Tibial nerve (tissue), 4 donors: Measurements from ENCODE around the gene MAGI3. TPM values are rescaled to one million over a fixed set of nuclear protein-coding genes. Genes with fewer than 3 reads are reported as not detected.
"Not testable (repeated sequence)": the region's sequence is repeated elsewhere in the genome, so short reads cannot be mapped to it uniquely, and the experiment has no call there.

Source experiments
- DNase-seq, 2 donors: peaks; one replicate each; pipeline ENCODE4 v3.0.0-alpha.2; 2019; ENCODE audit warnings: low spot score in 2 of 2
- H3K27ac ChIP-seq, 4 donors: fragments of 200-600 bp; sonication (generic) in 3 of 4; one replicate each; pipeline ENCODE4 v1.5.1; 2017 to 2019; ENCODE audit warnings: mild to moderate bottlenecking in 1 of 4
- H3K27me3 ChIP-seq, 2 donors: fragments of 200-600 bp; sonication (generic) in 1 of 2; one replicate each; pipeline versions ENCODE4 v1.5.1 to v1.6.0; 2017 to 2019
- H3K36me3 ChIP-seq, 3 donors: fragments of 200-600 bp; sonication (generic); one replicate each; pipeline ENCODE4 v1.5.1; 2018 to 2019
- H3K4me1 ChIP-seq, 4 donors: fragments of 200-600 bp; sonication (generic) in 3 of 4; one replicate each; pipeline ENCODE4 v1.5.1; 2017 to 2019
- H3K4me3 ChIP-seq, 4 donors: fragments of 200-600 bp; sonication (generic) in 3 of 4; one replicate each; pipeline ENCODE4 v1.5.1; 2017 to 2019; ENCODE audit warnings: mild to moderate bottlenecking in 1 of 4, moderate library complexity in 1 of 4
- H3K9me3 ChIP-seq, 4 donors: fragments of 200-600 bp; sonication (generic) in 3 of 4; one replicate each; pipeline ENCODE4 v1.5.1; 2017 to 2019
- EP300 ChIP-seq, 2 donors: sonication (generic); formaldehyde crosslinking; IDR thresholded peaks; one replicate each; pipeline ENCODE4 v1.6.1; 2017; ENCODE audit warnings: antibody characterized with exemption in 2 of 2, mild to moderate bottlenecking in 1 of 2
- POLR2A ChIP-seq, 2 donors: fragments of 450-650 bp; IDR thresholded peaks; one replicate each; pipeline ENCODE4 v1.6.1; 2017; ENCODE audit warnings: antibody characterized with exemption in 2 of 2, mild to moderate bottlenecking in 2 of 2, moderate library complexity in 2 of 2
- WGBS, 2 donors: methylation state at CpG; one replicate each; pipeline ENCODE4 v1.1.5; 2018; 5-methylcytosine and 5-hydroxymethylcytosine counted together
- total RNA-seq, 4 donors: library from RNA; depleted of rRNA; stranded (reverse); fragments of >200 nt; gene quantifications; one replicate each; pipeline ENCODE4 v1.1.0, GENCODE V29; 2016
- TF ChIP-seq, protein P1 (sequence below), 5 experiments: fragments of 200-600 bp in 3 of 5; fragments of 450-650 bp in 2 of 5; sonication (generic) in 3 of 5; IDR thresholded peaks; one replicate each; pipeline ENCODE4 v1.5.1; 2016 to 2019; ENCODE audit warnings: antibody characterized with exemption in 5 of 5, mild to moderate bottlenecking in 3 of 5, moderate library complexity in 2 of 5

MAGI3 gene
- total RNA-seq, 4 donors from 2014 or later: 15.7 to 23.3 (median 19.4) TPM

DNA sequence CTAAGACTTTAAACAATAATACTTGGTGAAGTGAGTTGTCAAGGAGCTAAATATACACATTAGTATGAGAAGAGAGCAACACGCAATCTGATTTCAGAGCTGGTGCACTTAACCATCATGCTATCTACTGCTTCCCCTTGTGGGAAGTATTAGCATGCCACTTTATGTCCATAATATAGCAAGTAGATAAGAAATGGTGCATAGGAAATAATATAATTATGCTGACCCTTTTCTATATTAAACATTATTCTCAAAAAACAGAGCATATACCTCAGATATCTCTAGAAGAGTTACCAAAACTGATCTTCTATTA is 63.4 kb downstream of the MAGI3 start:
- TF ChIP-seq POLR2A (IDR thresholded peaks at IDR 0.05) (no peak), EP300 (IDR thresholded peaks at IDR 0.05) (no peak)
- TF ChIP-seq, protein P1, sequence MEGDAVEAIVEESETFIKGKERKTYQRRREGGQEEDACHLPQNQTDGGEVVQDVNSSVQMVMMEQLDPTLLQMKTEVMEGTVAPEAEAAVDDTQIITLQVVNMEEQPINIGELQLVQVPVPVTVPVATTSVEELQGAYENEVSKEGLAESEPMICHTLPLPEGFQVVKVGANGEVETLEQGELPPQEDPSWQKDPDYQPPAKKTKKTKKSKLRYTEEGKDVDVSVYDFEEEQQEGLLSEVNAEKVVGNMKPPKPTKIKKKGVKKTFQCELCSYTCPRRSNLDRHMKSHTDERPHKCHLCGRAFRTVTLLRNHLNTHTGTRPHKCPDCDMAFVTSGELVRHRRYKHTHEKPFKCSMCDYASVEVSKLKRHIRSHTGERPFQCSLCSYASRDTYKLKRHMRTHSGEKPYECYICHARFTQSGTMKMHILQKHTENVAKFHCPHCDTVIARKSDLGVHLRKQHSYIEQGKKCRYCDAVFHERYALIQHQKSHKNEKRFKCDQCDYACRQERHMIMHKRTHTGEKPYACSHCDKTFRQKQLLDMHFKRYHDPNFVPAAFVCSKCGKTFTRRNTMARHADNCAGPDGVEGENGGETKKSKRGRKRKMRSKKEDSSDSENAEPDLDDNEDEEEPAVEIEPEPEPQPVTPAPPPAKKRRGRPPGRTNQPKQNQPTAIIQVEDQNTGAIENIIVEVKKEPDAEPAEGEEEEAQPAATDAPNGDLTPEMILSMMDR (IDR thresholded peaks at IDR 0.05): no peak
- no peak for DNase-seq

DNA sequence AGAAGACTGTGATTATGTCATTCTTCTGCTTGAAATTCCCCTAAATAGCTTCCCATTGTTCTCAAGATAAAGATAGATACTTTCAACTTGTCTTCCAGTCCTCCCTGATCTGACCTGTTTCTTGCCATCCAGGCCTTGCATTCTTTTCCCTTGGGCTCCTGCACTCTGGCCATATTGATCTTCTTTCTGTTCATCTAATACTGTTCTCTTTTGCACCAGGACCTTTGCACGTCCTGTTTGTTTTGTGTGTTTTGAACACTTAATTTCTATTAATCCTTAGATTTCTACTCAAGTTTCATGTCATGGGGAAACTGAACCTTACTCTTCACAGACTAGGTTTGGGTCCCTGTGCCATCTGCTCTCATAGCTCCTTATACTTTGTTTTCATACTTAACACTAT is 65.1 kb downstream of the MAGI3 start:
- Histone ChIP-seq H3K9me3 (no peaks in the 10 kb centered on the region), H3K4me1 (peaks cover 0 to 19% (median 2%) of the 10 kb centered on the region in 4 donors), H3K27ac (no peak overlapping the region), H3K36me3 (no peaks in the 10 kb centered on the region), H3K4me3 (no peak overlapping the region), H3K27me3 (no peaks in the 10 kb centered on the region)
- 100% methylated on average over 1 of the region's 1 CpG for WGBS, 2 donors
- TF ChIP-seq POLR2A (IDR thresholded peaks at IDR 0.05) (no peak), EP300 (IDR thresholded peaks at IDR 0.05) (no peak)
- TF ChIP-seq, protein P1 (IDR thresholded peaks at IDR 0.05): no peak
- DNase-seq: no peak

More for the DNA sequence above, 63.4 kb downstream of the MAGI3 start:
- Histone ChIP-seq H3K4me1 (peaks cover 0 to 19% (median 2%) of the 10 kb centered on the region in 4 donors), H3K27me3 (no peaks in the 10 kb centered on the region), H3K36me3 (no peaks in the 10 kb centered on the region), H3K9me3 (no peaks in the 10 kb centered on the region), H3K27ac (no peak overlapping the region), H3K4me3 (no peak overlapping the region)
- WGBS, 2 donors: 91 to 97% methylated on average over 1 of the region's 1 CpG

DNA sequence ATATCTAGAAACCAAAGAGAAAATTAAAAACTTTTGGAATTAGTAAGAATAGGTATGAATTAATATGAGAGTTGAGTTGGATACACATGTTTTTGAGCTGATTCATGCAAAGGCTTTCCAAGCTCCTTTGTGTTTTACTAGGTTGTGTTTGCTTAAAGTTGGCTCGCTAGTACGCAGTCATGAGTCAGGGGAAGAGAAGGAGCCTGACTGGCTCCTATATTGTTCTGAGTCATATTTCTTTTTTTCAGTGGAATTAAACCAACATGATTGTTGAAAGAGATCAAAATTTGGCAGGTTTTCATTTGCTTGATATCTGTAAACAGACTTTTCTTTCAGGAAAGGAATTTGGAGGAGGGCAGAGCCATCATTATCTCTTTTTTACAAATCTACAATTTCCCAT is 66.7 kb downstream of the MAGI3 start:
- H3K4me1 ChIP-seq: peaks cover 0 to 19% (median 2%) of the 10 kb centered on the region in 4 donors
- no peak overlapping the region for H3K4me3 ChIP-seq
- H3K27me3 ChIP-seq: no peaks in the 10 kb centered on the region
- peaks cover 0 to 7% (median 0%) of the 10 kb centered on the region in 4 donors for H3K9me3 ChIP-seq
- peak in 1 of 2 donors; percentile 8 for DNase-seq
- 15 to 27% methylated on average over 2 of the region's 2 CpGs for WGBS, 2 donors
- no peak overlapping the region for H3K27ac ChIP-seq
- no peaks in the 10 kb centered on the region for H3K36me3 ChIP-seq
- TF ChIP-seq, protein P1 (IDR thresholded peaks at IDR 0.05): no peak
- peak in 1 of 2 donors; percentile 24 for TF ChIP-seq EP300 (IDR thresholded peaks at IDR 0.05)

DNA sequence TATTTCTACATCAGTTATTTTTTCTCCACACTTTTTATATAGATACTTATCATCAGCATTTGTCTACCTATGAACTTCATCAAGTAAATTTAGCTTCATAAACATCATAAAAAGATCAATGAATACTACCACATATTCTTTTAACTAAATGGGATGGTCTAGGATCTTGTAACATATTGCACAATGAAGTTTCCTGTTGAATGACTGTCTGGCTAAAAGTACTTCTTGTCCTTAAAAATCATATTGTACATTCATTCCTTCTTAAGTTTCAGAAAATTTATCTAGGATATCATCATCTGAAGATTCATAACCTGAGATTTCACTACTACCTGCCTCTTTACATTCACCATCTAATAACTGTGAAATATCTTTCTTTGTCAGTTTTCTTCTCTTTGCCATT is 69.0 kb downstream of the MAGI3 start:
- H3K4me1 ChIP-seq: peaks cover 0 to 8% (median 2%) of the 10 kb centered on the region in 4 donors
- H3K36me3 ChIP-seq: no peaks in the 10 kb centered on the region
- no peaks in the 10 kb centered on the region for H3K27me3 ChIP-seq
- peaks cover 0 to 21% (median 2%) of the 10 kb centered on the region in 4 donors for H3K9me3 ChIP-seq
- DNase-seq: no peak
- no peak for TF ChIP-seq EP300 (IDR thresholded peaks at IDR 0.05)
- no peak overlapping the region for H3K27ac ChIP-seq
- no peak overlapping the region for H3K4me3 ChIP-seq

DNA sequence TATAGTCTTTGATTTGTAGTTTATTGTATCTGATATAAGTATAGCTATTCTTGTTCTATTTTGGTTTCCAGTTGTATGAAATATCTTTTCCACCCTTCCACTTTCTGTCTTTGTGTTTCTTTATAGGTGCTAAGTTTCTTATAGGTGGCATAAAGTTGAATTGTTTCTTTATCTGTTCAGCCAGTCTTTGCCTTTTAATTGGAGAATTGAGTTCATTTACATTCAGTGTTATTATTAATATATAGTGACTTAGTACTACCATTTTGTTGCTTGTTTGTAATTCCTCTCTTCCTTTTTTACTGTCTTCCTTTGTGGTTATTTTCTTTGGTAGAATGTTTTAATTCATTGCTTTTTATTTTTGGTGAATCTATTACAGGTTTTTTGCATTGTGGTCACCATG is 77.7 kb downstream of the MAGI3 start:
- DNase-seq: no peak
- Histone ChIP-seq H3K27me3 (no peaks in the 10 kb centered on the region), H3K9me3 (peaks cover 0 to 74% (median 23%) of the 10 kb centered on the region in 4 donors), H3K4me1 (no peaks in the 10 kb centered on the region), H3K36me3 (no peaks in the 10 kb centered on the region), H3K4me3 (no peak overlapping the region), H3K27ac (no peak overlapping the region)
- TF ChIP-seq, protein P1 (IDR thresholded peaks at IDR 0.05): no peak

DNA sequence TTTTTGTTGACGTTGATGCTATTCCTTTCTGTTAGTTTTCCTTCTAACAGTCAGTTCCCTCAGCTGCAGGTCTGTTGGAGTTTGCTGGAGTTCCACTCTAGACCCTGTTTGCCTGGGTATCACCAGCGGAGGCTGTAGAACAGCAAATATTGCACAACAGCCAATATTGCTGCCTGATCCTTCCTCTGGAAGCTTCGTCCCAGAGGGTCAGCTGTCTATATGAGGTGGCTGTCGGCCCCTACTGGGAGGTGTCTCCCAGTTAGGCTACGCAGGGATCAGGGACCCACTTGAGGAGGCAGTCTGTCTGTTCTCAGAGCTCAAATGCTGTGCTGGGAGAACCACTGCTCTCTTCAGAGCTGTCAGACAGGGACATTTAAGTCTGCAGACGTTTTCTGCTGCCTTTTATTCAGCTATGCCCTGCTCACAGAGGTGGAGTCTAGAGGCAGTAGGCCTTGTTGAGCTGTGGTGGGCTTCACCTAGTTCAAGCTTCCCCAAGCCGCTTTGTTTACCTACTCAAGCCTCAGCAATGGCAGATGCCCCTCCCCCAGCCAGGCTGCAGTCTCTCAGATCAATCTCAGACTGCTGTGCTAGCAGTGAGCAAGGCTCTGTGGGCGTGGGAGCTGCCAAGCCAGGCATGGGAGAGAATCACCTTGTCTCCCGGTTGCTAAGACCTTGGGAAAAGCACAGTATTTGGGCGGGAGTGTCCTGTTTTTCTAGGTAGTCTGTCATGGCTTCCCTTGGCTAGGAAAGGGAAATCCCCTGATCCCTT is 88.3 kb downstream of the MAGI3 start:
- WGBS, 2 donors: 96 to 100% methylated on average over 9 to 10 of the region's 10 CpGs
- H3K4me1 ChIP-seq, H3K27ac ChIP-seq, H3K27me3 ChIP-seq, H3K4me3 ChIP-seq, DNase-seq: not testable (repeated sequence)
- H3K9me3 ChIP-seq: peaks cover 0 to 61% (median 15%) of the 10 kb centered on the region in 4 donors
- peaks cover 0 to 23% (median 0%) of the 10 kb centered on the region in 3 donors for H3K36me3 ChIP-seq
